Urothelium cell line (cell line): Measurements from ENCODE around the gene GTF2IRD1.

Source experiments
- DNase-seq: peaks from one replicate; pipeline ENCODE4 v3.0.0; 2011; ENCODE audit warnings: low spot score, mixed read lengths
- FAIRE-seq: peaks from 2 replicates; lab custom pipeline; 2011; peaks lifted over from hg19 to GRCh38; lab: Jason Lieb, UNC

The GTF2IRD1 gene

DNA sequence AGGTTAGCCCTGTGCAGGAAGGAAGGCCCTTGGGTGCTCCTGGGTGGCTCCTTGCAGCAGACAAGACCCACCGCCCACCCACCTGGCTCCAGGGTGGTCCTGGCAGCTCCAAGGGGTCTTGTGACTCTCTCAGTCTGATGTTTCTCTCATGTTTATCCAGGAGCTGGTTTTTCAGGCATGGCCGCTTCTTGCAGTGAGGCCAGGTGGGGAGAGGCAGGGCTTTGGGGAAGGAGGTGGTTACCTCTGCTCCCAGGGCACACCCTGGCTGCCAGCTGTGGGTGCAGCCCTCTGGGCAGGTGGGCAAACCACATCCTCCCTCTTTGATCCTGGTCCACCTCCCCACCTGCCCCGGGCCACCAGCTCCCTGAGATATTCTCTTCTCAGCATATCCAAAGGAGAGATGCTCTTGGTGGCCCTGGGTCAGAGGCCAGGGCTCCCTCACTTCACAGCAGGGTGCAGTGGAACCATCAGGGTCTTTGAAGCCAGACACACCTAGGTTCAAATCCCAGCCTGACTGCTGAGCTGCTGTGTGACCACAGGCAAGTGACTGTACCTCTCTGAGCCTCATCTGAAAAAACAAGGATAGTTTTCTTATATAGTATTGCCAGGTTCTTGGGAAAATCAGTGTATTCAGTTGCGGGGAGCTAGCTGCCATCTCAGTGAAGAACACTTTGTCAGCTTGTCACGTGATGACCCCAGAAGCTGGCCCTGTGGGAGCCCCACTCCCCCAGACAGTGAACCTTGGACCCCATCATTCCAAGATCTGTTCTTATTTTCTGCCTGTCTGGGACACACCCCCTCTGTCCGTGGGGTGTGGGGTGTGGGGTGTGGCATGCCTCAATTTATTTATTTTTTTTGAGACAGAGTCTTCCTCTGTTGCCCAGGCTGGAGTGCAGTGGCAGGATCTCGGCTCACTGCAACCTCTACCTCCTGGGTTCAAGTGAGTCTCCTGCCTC is 11.5 kb downstream of the GTF2IRD1 start:
- FAIRE-seq, result no peak
- no peak for DNase-seq

DNA sequence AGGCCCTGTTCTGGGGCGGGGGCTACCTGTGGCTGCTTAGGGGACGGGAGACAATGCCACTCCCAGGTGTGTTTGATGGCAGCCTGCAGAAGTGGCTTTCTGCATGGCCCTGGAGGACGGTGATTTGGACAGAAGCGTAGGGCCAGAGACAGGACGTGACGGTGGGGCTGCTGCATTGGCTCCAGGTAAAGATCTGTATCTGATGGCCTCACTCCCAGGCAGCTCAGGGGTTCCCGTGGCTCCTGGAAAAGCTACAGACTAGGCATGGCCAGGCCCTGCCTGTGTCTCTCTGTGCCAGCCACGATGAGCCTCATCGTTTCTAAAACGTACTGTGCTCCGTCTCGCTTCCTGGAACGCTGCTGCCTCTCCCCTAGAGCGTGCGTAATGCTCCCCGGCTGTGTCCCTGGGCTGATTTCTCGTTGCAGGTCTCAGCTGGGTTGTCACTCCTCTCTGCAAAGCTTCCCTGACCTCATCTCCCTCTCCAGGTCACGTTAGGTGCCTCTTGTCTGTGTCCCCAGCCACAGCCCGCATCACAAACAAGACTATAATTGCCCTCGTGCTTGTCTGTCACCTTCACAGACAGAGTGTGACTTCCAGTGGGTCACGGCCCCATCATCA is 12.6 kb downstream of the GTF2IRD1 start:
- FAIRE-seq (no peak), DNase-seq (no peak)

- FAIRE-seq (no peak), DNase-seq (no peak)
Observed at GRCh38 chr7:74467876-74468275, 14.2 kb downstream of the GTF2IRD1 start.

DNA sequence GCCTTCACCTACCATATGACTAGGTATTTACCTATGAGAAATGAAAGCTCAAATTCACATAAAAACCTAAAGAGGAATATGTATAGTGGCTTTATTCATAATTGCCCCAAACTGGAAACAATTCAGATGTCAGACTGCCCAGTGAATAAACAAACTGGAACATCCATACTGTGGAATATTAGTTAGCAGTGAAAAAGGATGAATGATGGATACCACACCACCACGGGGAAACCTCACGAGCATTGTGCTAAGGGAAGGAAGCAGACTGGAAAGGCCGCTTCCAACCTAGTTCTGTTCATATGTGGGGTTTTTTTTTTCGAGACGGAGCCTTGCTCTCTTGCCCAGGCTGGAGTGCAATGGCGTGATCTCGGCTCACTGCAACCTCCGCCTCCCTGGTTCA is 16.8 kb downstream of the GTF2IRD1 start:
- no peak for FAIRE-seq
- no peak for DNase-seq

GRCh38 chr7:74473116-74473515 is 19.4 kb downstream of the GTF2IRD1 start:
- FAIRE-seq (no peak), DNase-seq (no peak)

DNA sequence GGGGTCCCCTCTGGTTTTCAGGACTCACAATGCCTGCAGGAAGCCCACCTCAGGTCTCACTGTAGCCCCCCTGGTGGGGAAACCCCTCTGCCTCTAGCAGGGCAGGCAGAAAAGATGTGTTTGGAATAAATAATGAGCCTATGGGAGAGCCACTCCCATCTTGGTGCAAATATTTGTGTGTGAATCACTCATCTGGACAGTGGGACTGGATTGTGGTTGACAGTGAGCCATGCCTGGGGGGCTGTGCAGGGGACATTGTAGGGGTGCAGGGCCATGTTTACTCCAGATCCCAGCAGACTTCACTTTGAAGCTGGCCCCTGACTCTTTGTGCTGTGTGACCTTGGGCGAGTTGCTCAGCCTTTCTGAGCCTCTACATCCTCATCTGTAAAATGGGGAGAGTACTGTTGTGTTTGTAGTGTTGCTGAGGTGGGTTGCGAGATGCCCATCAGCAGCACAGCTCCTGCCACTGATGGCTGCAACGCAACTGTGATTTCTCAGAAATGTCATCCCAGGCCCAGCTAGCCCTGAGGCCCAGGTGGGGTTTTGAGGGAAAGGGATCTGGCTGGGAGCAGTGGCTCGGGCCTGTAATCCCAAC is 20.7 kb downstream of the GTF2IRD1 start:
- DNase-seq (no peak), FAIRE-seq (no peak)

DNA sequence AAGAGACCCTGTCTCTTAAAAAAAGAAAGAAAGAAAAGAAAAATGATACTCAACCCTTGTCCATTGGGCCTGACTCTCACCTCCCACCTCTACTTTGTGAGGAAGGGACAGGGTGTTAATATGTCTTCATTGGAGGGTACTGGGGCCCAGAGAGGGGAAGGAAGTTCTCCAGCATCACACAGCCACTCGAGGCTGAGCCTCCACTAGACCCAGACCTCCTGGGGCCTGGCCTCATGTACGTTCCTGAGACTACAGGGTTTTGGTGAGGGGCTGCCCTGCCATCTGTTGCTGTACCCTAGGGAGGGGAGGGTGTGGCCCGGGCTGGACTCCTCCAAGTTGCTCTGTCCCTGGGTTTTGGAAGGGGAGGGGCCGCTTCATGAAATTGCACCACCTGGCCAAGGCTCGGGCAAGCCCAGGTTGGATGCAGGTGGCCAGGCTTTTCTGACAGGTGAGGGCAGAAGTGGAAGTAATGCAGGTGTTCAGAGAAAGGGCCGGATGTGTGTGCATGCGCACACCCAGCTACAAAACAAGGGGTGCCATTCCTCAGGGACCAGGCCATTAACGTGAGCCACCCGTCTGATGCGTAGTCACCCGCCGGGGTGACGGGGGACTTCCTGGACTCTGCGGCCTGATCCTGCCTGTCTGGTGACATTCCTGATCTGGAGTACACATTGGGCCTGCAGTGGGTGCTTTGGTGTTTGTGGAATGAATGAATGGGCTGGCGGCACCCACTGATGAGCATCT is 21.7 kb downstream of the GTF2IRD1 start:
- DNase-seq (no peak), FAIRE-seq (no peak)

- FAIRE-seq (no peak), DNase-seq (no peak)
Observed at GRCh38 chr7:74475987-74476350, 22.3 kb downstream of the GTF2IRD1 start.

DNA sequence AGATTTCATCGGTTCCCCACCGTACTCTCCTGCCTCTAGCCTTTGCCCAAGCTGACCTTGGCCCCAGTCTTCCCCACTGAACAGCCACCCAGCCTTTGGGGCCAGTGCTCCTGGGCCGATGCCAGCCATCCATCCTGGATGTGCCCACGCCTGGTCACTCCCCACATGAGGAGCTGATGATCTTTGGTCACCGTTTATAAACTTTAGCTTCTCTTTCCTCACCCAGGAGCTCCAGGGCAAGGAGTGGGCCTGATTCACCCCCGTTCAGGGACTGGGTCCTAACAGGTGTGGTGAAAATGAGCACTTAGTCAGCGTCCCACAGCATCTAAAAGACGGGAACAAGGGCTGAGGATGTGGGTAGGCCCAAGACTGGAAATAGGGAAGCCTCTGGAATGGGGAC is 22.9 kb downstream of the GTF2IRD1 start:
- FAIRE-seq, result no peak

DNA sequence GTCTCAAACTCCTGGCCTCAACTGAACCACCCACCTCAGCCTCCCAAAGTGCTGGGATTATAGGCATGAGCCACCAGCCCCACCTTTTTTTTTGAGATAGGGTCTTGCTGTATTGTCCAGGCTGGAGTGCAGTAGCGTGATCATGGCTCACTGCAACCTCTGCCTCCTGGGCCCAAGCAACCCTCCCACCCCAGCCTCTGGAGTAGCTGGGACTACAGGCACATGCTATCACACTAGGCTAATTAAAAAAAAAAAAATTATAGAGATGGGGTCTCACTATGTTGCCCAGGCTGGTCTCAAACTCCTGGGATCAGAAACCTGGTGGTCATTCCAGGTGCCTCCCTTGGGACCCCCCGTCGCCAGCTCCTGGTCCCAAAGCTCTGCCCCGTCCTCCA is 25.0 kb downstream of the GTF2IRD1 start:
- FAIRE-seq (no peak), DNase-seq (no peak)

More for the DNA sequence above, 22.9 kb downstream of the GTF2IRD1 start:
- no peak for DNase-seq

DNA sequence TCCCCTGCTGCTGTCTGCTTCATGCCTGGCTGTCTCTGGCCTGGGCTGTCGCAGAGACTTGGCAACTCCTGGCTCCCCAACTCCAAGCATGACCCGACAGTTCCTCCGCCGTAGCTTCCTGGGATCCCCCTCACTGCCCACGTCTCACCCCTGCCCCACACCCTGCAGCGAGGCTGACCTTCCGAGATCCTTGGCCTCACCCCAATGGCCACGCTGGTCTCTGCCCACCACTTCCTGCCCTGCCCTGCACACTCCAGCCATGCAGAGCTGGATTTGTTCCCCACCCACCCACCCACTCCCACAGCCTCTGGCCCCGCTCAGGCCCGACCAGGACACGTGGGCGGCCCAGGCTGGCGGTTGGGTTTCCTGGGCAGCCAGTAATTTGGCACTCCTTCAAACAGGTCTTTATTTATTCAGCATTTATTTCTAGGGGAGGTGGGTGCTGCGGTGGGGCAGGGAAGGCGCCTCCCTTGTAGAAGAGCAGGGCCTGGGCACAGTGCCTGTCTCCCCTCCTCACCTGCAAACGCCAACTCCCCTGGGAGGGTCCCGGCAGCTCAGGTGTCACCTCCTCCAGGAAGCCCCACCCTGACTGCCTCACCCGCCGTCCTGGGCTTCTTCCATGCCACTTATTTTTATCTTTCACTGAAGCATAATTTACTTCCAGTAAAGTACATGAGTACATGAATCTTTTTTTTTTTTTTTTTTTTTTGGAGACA is 25.5 kb downstream of the GTF2IRD1 start:
- DNase-seq (peak; percentile 70), FAIRE-seq (no peak)

GRCh38 chr7:74479961-74480829 is 26.5 kb downstream of the GTF2IRD1 start:
- DNase-seq, result no peak
- no peak for FAIRE-seq

DNA sequence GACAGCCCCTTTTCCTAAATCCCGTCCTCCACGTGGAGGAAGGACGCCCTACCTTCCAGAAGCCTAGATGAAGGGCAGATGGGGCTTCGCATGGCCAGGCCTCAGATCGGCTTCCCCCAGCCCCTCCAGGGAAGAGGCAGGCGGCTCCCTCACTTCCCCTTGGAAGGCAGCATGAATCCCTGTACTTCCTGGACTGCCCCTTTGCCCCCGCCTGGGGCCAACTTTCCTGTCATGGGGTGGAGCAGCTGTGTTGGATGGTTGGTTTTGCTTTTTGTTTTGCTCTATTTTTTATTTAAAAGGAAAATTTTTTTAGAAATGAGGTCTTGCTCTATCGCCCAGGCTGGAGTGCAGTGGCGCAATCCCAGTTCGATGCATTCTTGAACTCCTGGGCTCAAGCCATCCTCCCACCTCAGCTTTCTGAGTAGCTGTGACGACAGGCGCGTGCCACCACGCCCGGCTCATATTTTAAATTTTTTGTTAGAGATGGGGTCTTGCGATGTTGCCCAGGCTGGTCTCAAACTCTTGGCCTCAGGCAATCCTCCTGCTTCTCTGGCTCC is 27.2 kb downstream of the GTF2IRD1 start:
- FAIRE-seq (no peak), DNase-seq (no peak)

GRCh38 chr7:74481458-74482196 is 27.9 kb downstream of the GTF2IRD1 start:
- no peak for FAIRE-seq
- DNase-seq, result no peak

GRCh38 chr7:74482197-74482467 is 28.4 kb downstream of the GTF2IRD1 start:
- DNase-seq (no peak), FAIRE-seq (no peak)

DNA sequence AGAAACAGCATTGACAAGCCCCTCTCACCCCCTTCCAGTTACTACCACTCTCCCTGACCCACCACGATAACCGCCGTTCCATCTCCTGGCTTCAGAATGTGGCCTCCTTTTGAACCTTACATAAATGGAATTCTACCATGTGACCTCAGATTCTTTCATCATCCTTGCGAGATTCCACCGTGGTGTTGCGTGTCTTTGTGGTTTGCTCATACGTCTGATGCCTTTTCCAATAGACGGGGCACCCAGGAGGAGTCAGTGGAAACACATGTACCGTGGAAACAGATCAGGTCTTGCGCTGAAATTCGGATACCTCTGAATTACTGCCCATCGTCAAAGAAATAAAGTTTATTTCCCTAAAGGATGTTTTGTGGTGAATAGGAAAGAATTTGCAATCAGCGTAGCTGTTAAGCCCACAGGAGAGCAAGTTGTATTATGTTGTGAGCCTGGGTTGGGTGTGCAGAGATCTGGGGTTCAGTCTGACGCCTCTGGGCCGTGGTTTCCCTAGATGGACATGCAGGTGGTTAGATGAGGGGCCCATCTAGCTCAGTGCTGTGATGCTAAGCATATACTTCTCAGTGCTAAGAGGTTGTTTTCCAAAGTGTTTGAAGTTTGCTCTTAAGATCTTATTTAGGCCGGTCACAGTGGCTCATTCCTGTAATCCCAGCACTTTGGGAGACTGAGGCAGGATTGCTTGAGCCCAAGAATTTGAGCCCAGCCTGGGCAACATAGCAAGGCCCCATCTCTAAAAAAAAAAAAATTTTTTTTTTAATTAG is 29.1 kb downstream of the GTF2IRD1 start:
- FAIRE-seq, result no peak
- DNase-seq, result peak; percentile 78

DNA sequence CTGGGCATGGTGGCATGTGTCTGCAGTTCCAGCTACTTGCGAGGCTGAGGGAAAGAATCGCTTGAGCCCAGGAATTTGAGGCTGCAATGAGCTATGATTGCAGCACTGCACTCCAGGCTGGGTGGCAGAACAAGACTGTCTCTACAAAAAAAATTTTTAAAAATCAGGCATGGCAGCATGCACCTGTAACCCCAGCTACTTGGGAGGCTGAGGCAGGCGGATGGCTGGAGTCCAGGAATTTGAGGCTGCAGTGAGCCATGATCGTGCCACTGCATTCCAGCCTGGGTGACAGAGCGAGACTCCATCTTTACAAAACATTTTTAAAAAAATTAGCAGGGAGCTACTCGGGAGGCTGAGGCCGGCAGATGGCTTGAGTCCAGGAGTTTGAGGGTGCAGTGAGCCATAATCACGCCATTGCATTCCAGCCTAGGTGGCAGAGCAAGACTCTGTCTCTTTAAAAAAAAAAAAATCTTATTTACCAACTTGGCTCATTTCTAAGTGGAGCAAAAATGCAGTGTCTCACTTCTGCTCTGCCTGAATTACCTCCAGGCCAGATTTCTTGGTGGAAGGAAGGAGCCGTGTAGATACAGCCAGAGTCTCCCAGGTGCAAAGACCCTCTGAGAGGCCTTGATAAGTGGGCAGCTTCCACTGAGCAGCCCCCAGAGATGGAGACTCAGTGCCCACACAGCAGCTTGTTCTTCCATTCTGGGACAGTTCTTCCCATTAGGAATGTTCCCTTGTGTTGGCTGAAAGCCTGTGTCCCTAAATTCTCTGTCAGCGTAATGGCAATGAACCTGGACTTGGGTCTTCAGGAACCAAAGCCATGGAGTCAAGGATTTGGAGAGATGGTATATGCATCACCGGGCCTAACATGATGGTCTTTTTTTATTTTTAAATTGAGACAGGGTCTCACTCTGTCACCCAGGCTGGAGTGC is 30.0 kb downstream of the GTF2IRD1 start:
- DNase-seq (peak; percentile 38), FAIRE-seq (no peak)
